Left ventricle myocardium inferior (tissue), 1 donor: ENCODE measurements around the gene GALNT16. TPM values are rescaled to one million over a fixed set of nuclear protein-coding genes. Genes with fewer than 3 reads are reported as not detected.

Experiments used
- DNase-seq: peaks from one replicate; pipeline ENCODE4 v3.0.0-alpha.2; 2020
- H3K27ac ChIP-seq: fragments of 200-600 bp; replicated peaks from 2 replicates; pipeline ENCODE4 v1.8.0; 2021
- H3K27me3 ChIP-seq: fragments of 200-600 bp; 2 replicates; pipeline ENCODE4 v1.8.0; 2021; ENCODE audit warnings: low read depth
- H3K36me3 ChIP-seq: fragments of 200-600 bp; 2 replicates; pipeline ENCODE4 v1.8.0; 2021
- H3K4me1 ChIP-seq: fragments of 200-600 bp; 2 replicates; pipeline ENCODE4 v1.8.0; 2021
- H3K4me3 ChIP-seq: fragments of 200-600 bp; 2 replicates; pipeline ENCODE4 v1.8.0; 2021; ENCODE audit warnings: mild to moderate bottlenecking, moderate library complexity
- H3K9me3 ChIP-seq: fragments of 200-600 bp; replicated peaks from 2 replicates; pipeline ENCODE4 v1.8.0; 2021
- CTCF ChIP-seq: fragments of 200-600 bp; IDR thresholded peaks from 2 replicates; pipeline ENCODE4 v1.8.0; 2021; ENCODE audit warnings: antibody characterized with exemption, mild to moderate bottlenecking, borderline replicate concordance
- intact Hi-C: fragments of 100-400 bp; cut with micrococcal nuclease; formaldehyde crosslinking; loops from one replicate; pipeline ENCODE4 v1.11.0; 2022
- total RNA-seq: library from RNA; stranded (reverse); fragmentation: NEBNext Ultra II Directional; extraction: Animal tissue kit (Norgen Biotek cat#: 25700); gene quantifications from one replicate; pipeline ENCODE4 v1.2.1, GENCODE V29; 2021
- donor health status: DM: no; HTN: yes; CAD: no; lungs with severe emphysema.

Gene GALNT16
- total RNA-seq, 1 donor from 2014 or later, result 70.5 TPM

- Histone ChIP-seq H3K36me3 (peaks cover 36% of the 10 kb centered on the region), H3K27me3 (no peaks in the 10 kb centered on the region), H3K4me3 (no peak overlapping the region), H3K4me1 (peaks cover 13% of the 10 kb centered on the region), H3K27ac (no peak overlapping the region), H3K9me3 (no peaks in the 10 kb centered on the region)
- no peak for TF ChIP-seq CTCF
- intact Hi-C loops, result no loop called here
- no peak for DNase-seq
These were observed 79.5 kb downstream of the GALNT16 start for GRCh38 chr14:69339426-69339825.

- TF ChIP-seq CTCF, result no peak
- intact Hi-C loops, result no loop called here
- Histone ChIP-seq H3K27ac (peak overlapping the region; percentile 34), H3K9me3 (no peaks in the 10 kb centered on the region), H3K4me1 (peaks cover 13% of the 10 kb centered on the region), H3K36me3 (peaks cover 46% of the 10 kb centered on the region), H3K27me3 (no peaks in the 10 kb centered on the region), H3K4me3 (no peak overlapping the region)
- DNase-seq, result no peak
These were observed 83.1 kb downstream of the GALNT16 start for GRCh38 chr14:69342928-69343525.

GRCh38 chr14:69344171-69344570, 84.2 kb downstream of the GALNT16 start:
- intact Hi-C loops, result no loop called here
- DNase-seq, result no peak
- no peak for TF ChIP-seq CTCF
- no peaks in the 10 kb centered on the region for H3K27me3 ChIP-seq
- H3K4me1 ChIP-seq, result peaks cover 13% of the 10 kb centered on the region
- H3K4me3 ChIP-seq, result no peak overlapping the region
- no peak overlapping the region for H3K27ac ChIP-seq
- peaks cover 46% of the 10 kb centered on the region for H3K36me3 ChIP-seq
- H3K9me3 ChIP-seq, result no peaks in the 10 kb centered on the region

- no peak for DNase-seq
- Histone ChIP-seq H3K27ac (no peak overlapping the region), H3K27me3 (peaks cover 3% of the 10 kb centered on the region), H3K9me3 (no peaks in the 10 kb centered on the region), H3K36me3 (peaks cover 48% of the 10 kb centered on the region), H3K4me1 (peaks cover 13% of the 10 kb centered on the region), H3K4me3 (no peak overlapping the region)
- no peak for TF ChIP-seq CTCF
- intact Hi-C loops, result no loop called here
These were observed 85.4 kb downstream of the GALNT16 start for GRCh38 chr14:69345402-69345801.

GRCh38 chr14:69346710-69347109, 86.8 kb downstream of the GALNT16 start:
- no peak overlapping the region for H3K4me3 ChIP-seq
- peaks cover 4% of the 10 kb centered on the region for H3K27me3 ChIP-seq
- no peaks in the 10 kb centered on the region for H3K9me3 ChIP-seq
- intact Hi-C loops, result no loop called here
- peaks cover 43% of the 10 kb centered on the region for H3K36me3 ChIP-seq
- peaks cover 13% of the 10 kb centered on the region for H3K4me1 ChIP-seq
- no peak overlapping the region for H3K27ac ChIP-seq
- DNase-seq, result peak; percentile 29
- peak; percentile 64 for TF ChIP-seq CTCF
